IMR-90 (cell line): ENCODE measurements around the gene PGS1. TPM values are rescaled to one million over a fixed set of nuclear protein-coding genes. Genes with fewer than 3 reads are reported as not detected.

Experiments
- ATAC-seq: fragments of 200-7000 bp; cut with Tn5 transposase; 2 replicates; pipeline ENCODE4 v1.9.1; 2020; ENCODE audit warnings: low read depth, mild to moderate bottlenecking, moderate library complexity
- BruUV-seq: library from RNA; stranded (reverse); fragments of 400-500 nt; replicated peaks from 2 replicates; lab custom pipeline; 2021; lab: Mats Ljungman, UMichigan
- CTCF ChIA-PET: fragments of 300-600 bp; formaldehyde crosslinking; extraction: SDS; loops from one replicate; lab custom pipeline; 2021; ENCODE audit warnings: antibody characterized with exemption; lab: Yijun Ruan, JAX
- POLR2A ChIA-PET: fragments of 300-600 bp; sonication (Branson Sonifier 250); formaldehyde crosslinking; loops from one replicate; lab custom pipeline; 2022; ENCODE audit warnings: antibody characterized with exemption; ENCODE audit not compliant: unreplicated experiment; lab: Charles Lee
- DNase-seq: peaks from one replicate; pipeline ENCODE4 v3.0.0; 2013
- H2AFZ ChIP-seq: replicated peaks from 2 replicates; pipeline ENCODE3; 2013; ENCODE audit warnings: low read length, mild to moderate bottlenecking; ENCODE audit not compliant: poor library complexity
- H2AK5ac ChIP-seq: 2 replicates; pipeline ENCODE4 v1.6.1; 2013; ENCODE audit warnings: low read depth, low read length, inconsistent platforms
- H2AK9ac ChIP-seq: replicated peaks from 2 replicates; pipeline ENCODE3; 2013; ENCODE audit warnings: mild to moderate bottlenecking, low read depth, low read length, moderate library complexity; ENCODE audit not compliant: poor library complexity
- H2BK120ac ChIP-seq: 2 replicates; pipeline ENCODE4 v1.6.1; 2013; ENCODE audit warnings: low read depth, low read length, inconsistent platforms
- H2BK15ac ChIP-seq: 3 replicates; pipeline ENCODE4 v1.6.1; 2013; ENCODE audit warnings: low read depth, low read length, inconsistent platforms
- H2BK20ac ChIP-seq: 2 replicates; pipeline ENCODE4 v1.6.1; 2013; ENCODE audit warnings: low read depth, mild to moderate bottlenecking, inconsistent platforms, low read length, moderate library complexity
- H2BK5ac ChIP-seq: 2 replicates; pipeline ENCODE4 v1.6.1; 2013; ENCODE audit warnings: mild to moderate bottlenecking, low read depth, low read length, inconsistent platforms; ENCODE audit not compliant: poor library complexity, severe bottlenecking
- H3K14ac ChIP-seq: replicated peaks from 2 replicates; pipeline ENCODE4 v1.6.1; 2013; ENCODE audit warnings: low read depth, low read length, inconsistent platforms
- H3K18ac ChIP-seq: 2 replicates; pipeline ENCODE4 v1.6.1; 2013; ENCODE audit warnings: low read depth, low read length, control low read depth
- H3K23ac ChIP-seq: 2 replicates; pipeline ENCODE4 v1.6.1; 2013; ENCODE audit warnings: low read depth, low read length, inconsistent platforms
- H3K27ac ChIP-seq: 2 replicates; pipeline ENCODE4 v1.5.1; 2013; ENCODE audit warnings: mild to moderate bottlenecking, control low read depth, low read length; ENCODE audit not compliant: insufficient read depth
- H3K27me3 ChIP-seq: 2 replicates; pipeline ENCODE4 v1.6.1; 2013; ENCODE audit warnings: low read length; ENCODE audit not compliant: control insufficient read depth, insufficient read depth
- H3K36me3 ChIP-seq: 2 replicates; pipeline ENCODE4 v1.6.1; 2013; ENCODE audit warnings: low read length, mixed read lengths; ENCODE audit not compliant: control insufficient read depth, insufficient read depth
- H3K4ac ChIP-seq: 2 replicates; pipeline ENCODE4 v1.6.1; 2013; ENCODE audit warnings: low read depth, low read length, inconsistent platforms
- H3K4me1 ChIP-seq: 2 replicates; pipeline ENCODE4 v1.6.1; 2013; ENCODE audit warnings: low read length, mixed read lengths; ENCODE audit not compliant: control insufficient read depth, insufficient read depth
- H3K4me2 ChIP-seq: 2 replicates; pipeline ENCODE4 v1.6.1; 2013; ENCODE audit warnings: low read depth, mild to moderate bottlenecking, control low read depth, low read length, moderate library complexity
- H3K4me3 ChIP-seq: 2 replicates; pipeline ENCODE4 v1.5.1; 2013; ENCODE audit warnings: low read depth, mild to moderate bottlenecking, control low read depth, low read length, moderate library complexity; ENCODE audit not compliant: insufficient read depth
- H3K56ac ChIP-seq: 2 replicates; pipeline ENCODE4 v1.6.1; 2013; ENCODE audit warnings: low read length, inconsistent platforms; ENCODE audit not compliant: insufficient read depth; ENCODE audit errors: extremely low read depth
- H3K79me1 ChIP-seq, 2 experiments: 2 replicates each; pipeline ENCODE4 v1.6.1; 2013; ENCODE audit warnings: low read length in 2 of 2, inconsistent platforms in 1 of 2, low read depth in 1 of 2
- H3K9ac ChIP-seq: 2 replicates; pipeline ENCODE4 v1.6.1; 2013; ENCODE audit warnings: low read depth, low read length, control low read depth
- H3K9me1 ChIP-seq: 2 replicates; pipeline ENCODE4 v1.6.1; 2013; ENCODE audit warnings: low read length, inconsistent platforms; ENCODE audit not compliant: insufficient read depth
- H3K9me3 ChIP-seq: 2 replicates; pipeline ENCODE4 v1.6.1; 2013; ENCODE audit warnings: low read length; ENCODE audit not compliant: control insufficient read depth, insufficient read depth
- H4K20me1 ChIP-seq: 2 replicates; pipeline ENCODE4 v1.6.1; 2013; ENCODE audit warnings: low read length, inconsistent platforms; ENCODE audit not compliant: insufficient read depth
- H4K5ac ChIP-seq: 2 replicates; pipeline ENCODE4 v1.6.1; 2013; ENCODE audit warnings: mild to moderate bottlenecking, low read depth, low read length, control low read depth
- H4K8ac ChIP-seq, 2 experiments: 2 replicates each; pipeline ENCODE4 v1.6.1; 2013; ENCODE audit warnings: low read depth in 2 of 2, low read length in 2 of 2, control low read depth in 1 of 2, inconsistent platforms in 1 of 2
- H4K91ac ChIP-seq: 2 replicates; pipeline ENCODE4 v1.6.1; 2013; ENCODE audit warnings: low read depth, low read length, inconsistent platforms; ENCODE audit not compliant: insufficient read depth
- BHLHE40 ChIP-seq: fragments of 150-350 bp; IDR thresholded peaks from 2 replicates; pipeline ENCODE4 v1.6.1; 2016; ENCODE audit warnings: mild to moderate bottlenecking, low read depth, low read length
- CHD1 ChIP-seq: IDR thresholded peaks from 2 replicates; pipeline ENCODE4 v1.6.1; 2012; ENCODE audit warnings: low read depth, low read length, improper control_type of control experiment
- FOS ChIP-seq: fragments of 150-350 bp; IDR thresholded peaks from 2 replicates; pipeline ENCODE4 v1.6.1; 2016; ENCODE audit warnings: low read depth, low read length
- MAFK ChIP-seq: IDR thresholded peaks from 2 replicates; pipeline ENCODE4 v1.6.1; 2012; ENCODE audit warnings: low read depth, low read length, improper control_type of control experiment
- MAZ ChIP-seq: IDR thresholded peaks from 2 replicates; pipeline ENCODE4 v1.6.1; 2012; ENCODE audit warnings: low read depth, mild to moderate bottlenecking, low read length, improper control_type of control experiment, moderate library complexity, borderline replicate concordance
- RFX5 ChIP-seq: IDR thresholded peaks from 2 replicates; pipeline ENCODE4 v1.8.0; 2012; ENCODE audit warnings: low read depth, mild to moderate bottlenecking, low read length, moderate library complexity
- SMC3 ChIP-seq: fragments of 150-350 bp; IDR thresholded peaks from 2 replicates; pipeline ENCODE4 v1.6.1; 2016; ENCODE audit warnings: low read depth, mild to moderate bottlenecking, antibody characterized with exemption, low read length, moderate library complexity
- WGBS, 2 experiments: methylation state at CpG; one replicate each; pipeline versions ENCODE4 v1.1.5 to v1.1.7; 2013; ENCODE audit warnings: missing lambda C conversion rate in 2 of 2; ENCODE audit not compliant: insufficient read length in 1 of 2; ENCODE audit errors: extremely low coverage in 2 of 2; 5-methylcytosine and 5-hydroxymethylcytosine counted together
- dilution Hi-C: fragments of 300-500 bp; cut with HindIII; formaldehyde crosslinking; loops from one replicate; pipeline ENCODE4 v1.14.3; 2018; ENCODE audit warnings: low sequenced_read_pairs; ENCODE audit not compliant: unreplicated experiment
- in situ Hi-C: fragments of 300-500 bp; cut with MboI; formaldehyde crosslinking; loops from 3 replicates; pipeline ENCODE4 v1.14.3; 2019; ENCODE audit warnings: low sequenced_read_pairs, inconsistent platforms, mixed read lengths
- intact Hi-C: fragments of 100-400 bp; cut with micrococcal nuclease; formaldehyde crosslinking; loops from 2 replicates; pipeline ENCODE4 v1.10.0; 2022
- polyA plus RNA-seq, 3 experiments: library from polyadenylated mRNA; depleted of rRNA; stranded (reverse); fragments of >200 nt; gene quantifications; 2 replicates each; pipeline ENCODE4 v1.2.3, GENCODE V29; 2012; ENCODE audit warnings: low replicate concordance in 1 of 3
- total RNA-seq: library from RNA; depleted of rRNA; stranded (reverse); fragments of >200 nt; gene quantifications from 2 replicates; pipeline ENCODE4 v1.2.3, GENCODE V29; 2012
- TF ChIP-seq, protein P1 (sequence below): conservative IDR thresholded peaks from 2 replicates; pipeline ENCODE4 v1.5.1; 2012; ENCODE audit warnings: mild to moderate bottlenecking, low read depth, low read length, improper control_type of control experiment
- TF ChIP-seq, protein P2 (sequence below): fragments of 150-350 bp; IDR thresholded peaks from 2 replicates; pipeline ENCODE4 v1.6.1; 2016; ENCODE audit warnings: low read depth, mild to moderate bottlenecking, low read length, moderate library complexity, borderline replicate concordance

Gene PGS1
- total and polyA plus RNA-seq, 2 of the 4 experiments (the other 2 are of a cell fraction) = 18.5 to 43.2 TPM

DNA sequence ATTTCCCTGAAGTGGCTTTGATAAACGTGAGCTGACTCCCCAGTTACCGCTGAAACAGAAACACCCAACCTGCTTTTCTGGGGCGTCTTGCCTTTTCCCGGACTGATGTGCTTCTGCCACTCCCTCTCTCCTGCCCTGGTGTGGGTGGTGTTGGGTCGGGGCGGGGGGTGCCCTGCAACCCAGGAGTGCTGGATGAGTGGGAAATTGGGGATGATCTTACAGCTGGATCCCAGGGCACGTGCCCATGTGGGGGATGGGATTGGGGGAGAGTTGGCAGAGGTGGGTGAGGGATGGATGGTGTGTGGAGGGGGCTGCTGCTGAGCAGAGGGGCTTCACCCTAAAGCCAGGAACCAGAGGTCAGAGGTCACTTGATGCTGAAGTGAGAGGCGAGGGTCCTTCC lies 28.5 kb downstream of the PGS1 start:
- no peak overlapping the region for H2BK120ac ChIP-seq
- no peak overlapping the region for H4K91ac ChIP-seq
- no peak for DNase-seq
- dilution Hi-C loops = no loop called here
- no peak overlapping the region for H3K23ac ChIP-seq
- no peak overlapping the region for H4K8ac ChIP-seq
- H3K4ac ChIP-seq = no peak overlapping the region
- H3K18ac ChIP-seq = no peak overlapping the region
- peaks cover 50% of the 10 kb centered on the region for H4K20me1 ChIP-seq
- intact Hi-C loops = no loop called here
- no peak overlapping the region for H2AFZ ChIP-seq
- ChIA-PET CTCF (no interaction called here), POLR2A (no interaction called here)
- TF ChIP-seq MAZ (no peak), FOS (no peak), SMC3 (no peak), MAFK (no peak), CHD1 (no peak), BHLHE40 (no peak), RFX5 (no peak)
- TF ChIP-seq, protein P1, sequence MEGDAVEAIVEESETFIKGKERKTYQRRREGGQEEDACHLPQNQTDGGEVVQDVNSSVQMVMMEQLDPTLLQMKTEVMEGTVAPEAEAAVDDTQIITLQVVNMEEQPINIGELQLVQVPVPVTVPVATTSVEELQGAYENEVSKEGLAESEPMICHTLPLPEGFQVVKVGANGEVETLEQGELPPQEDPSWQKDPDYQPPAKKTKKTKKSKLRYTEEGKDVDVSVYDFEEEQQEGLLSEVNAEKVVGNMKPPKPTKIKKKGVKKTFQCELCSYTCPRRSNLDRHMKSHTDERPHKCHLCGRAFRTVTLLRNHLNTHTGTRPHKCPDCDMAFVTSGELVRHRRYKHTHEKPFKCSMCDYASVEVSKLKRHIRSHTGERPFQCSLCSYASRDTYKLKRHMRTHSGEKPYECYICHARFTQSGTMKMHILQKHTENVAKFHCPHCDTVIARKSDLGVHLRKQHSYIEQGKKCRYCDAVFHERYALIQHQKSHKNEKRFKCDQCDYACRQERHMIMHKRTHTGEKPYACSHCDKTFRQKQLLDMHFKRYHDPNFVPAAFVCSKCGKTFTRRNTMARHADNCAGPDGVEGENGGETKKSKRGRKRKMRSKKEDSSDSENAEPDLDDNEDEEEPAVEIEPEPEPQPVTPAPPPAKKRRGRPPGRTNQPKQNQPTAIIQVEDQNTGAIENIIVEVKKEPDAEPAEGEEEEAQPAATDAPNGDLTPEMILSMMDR = no peak
- TF ChIP-seq, protein P2, sequence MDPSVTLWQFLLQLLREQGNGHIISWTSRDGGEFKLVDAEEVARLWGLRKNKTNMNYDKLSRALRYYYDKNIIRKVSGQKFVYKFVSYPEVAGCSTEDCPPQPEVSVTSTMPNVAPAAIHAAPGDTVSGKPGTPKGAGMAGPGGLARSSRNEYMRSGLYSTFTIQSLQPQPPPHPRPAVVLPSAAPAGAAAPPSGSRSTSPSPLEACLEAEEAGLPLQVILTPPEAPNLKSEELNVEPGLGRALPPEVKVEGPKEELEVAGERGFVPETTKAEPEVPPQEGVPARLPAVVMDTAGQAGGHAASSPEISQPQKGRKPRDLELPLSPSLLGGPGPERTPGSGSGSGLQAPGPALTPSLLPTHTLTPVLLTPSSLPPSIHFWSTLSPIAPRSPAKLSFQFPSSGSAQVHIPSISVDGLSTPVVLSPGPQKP = no peak
- no peak overlapping the region for H3K14ac ChIP-seq
- no peaks in the 10 kb centered on the region for H3K9me3 ChIP-seq
- ATAC-seq = no peak
- H3K79me1 ChIP-seq = peaks cover 48 to 92% of the 10 kb centered on the region in 2 experiments
- H3K4me3 ChIP-seq = no peak overlapping the region
- peaks cover 24% of the 10 kb centered on the region for H3K9me1 ChIP-seq
- H2AK5ac ChIP-seq = no peak overlapping the region
- H3K56ac ChIP-seq = no peak overlapping the region
- peaks cover 61% of the 10 kb centered on the region for H3K36me3 ChIP-seq
- H2BK15ac ChIP-seq = no peak overlapping the region
- no TSS peak for BruUV-seq
- no peak overlapping the region for H3K4me2 ChIP-seq
- no peak overlapping the region for H2BK20ac ChIP-seq
- in situ Hi-C loops = no loop called here
- H2BK5ac ChIP-seq = no peak overlapping the region
- H4K5ac ChIP-seq = no peak overlapping the region
- no peak overlapping the region for H3K9ac ChIP-seq
- peak overlapping the region; percentile 23 for H2AK9ac ChIP-seq
- WGBS, 2 experiments = no CpG with 5 or more reads among the region's 8 CpGs
- H3K27me3 ChIP-seq = no peaks in the 10 kb centered on the region
- no peak overlapping the region for H3K27ac ChIP-seq
- peaks cover 11% of the 10 kb centered on the region for H3K4me1 ChIP-seq
